ENCODE results near the gene SP5.

Gene SP5

GRCh38 chr2:170762760-170763159 lies 47.6 kb downstream of the SP5 start:
- no peak overlapping the region for H3K9ac ChIP-seq (ENCODE audit: low read length)
- H2AFZ ChIP-seq (ENCODE audit: low read depth, low read length, severe bottlenecking): no peak overlapping the region
- no peak overlapping the region for H3K4me2 ChIP-seq (ENCODE audit: low read depth, low read length, poor library complexity, severe bottlenecking)
- no peaks in the 10 kb centered on the region for H3K9me3 ChIP-seq (ENCODE audit: insufficient read depth, low read length)
- H3K27me3 ChIP-seq (ENCODE audit: low read length): no peaks in the 10 kb centered on the region
- TF ChIP-seq CTCF (IDR thresholded peaks at IDR 0.05; ENCODE audit: insufficient read depth, low read length, poor library complexity, severe bottlenecking) (no peak), EZH2phosphoT487 (conservative IDR thresholded peaks at IDR 0.05; ENCODE audit: low read length) (no peak)
- no peaks in the 10 kb centered on the region for H3K9me2 ChIP-seq (replicated peaks; ENCODE audit: insufficient read depth, low read length)
- H3K4me3 ChIP-seq (ENCODE audit: insufficient read depth, low read length, poor library complexity, severe bottlenecking): no peak overlapping the region
- no peaks in the 10 kb centered on the region for H4K20me1 ChIP-seq (ENCODE audit: low read depth, low read length)
- no peak overlapping the region for H3K27ac ChIP-seq (ENCODE audit: low read depth, low read length)
- H3K79me2 ChIP-seq (ENCODE audit: insufficient read depth, low read length): no peaks in the 10 kb centered on the region
- H3K36me3 ChIP-seq (ENCODE audit: low read length): no peaks in the 10 kb centered on the region
- H3F3A ChIP-seq (ENCODE audit: insufficient read depth): no peaks in the 10 kb centered on the region

- Histone ChIP-seq H3K4me2 (ENCODE audit: low read depth, low read length, poor library complexity, severe bottlenecking) (no peak overlapping the region), H3F3A (ENCODE audit: insufficient read depth) (no peaks in the 10 kb centered on the region), H3K27me3 (ENCODE audit: low read length) (no peaks in the 10 kb centered on the region), H3K36me3 (ENCODE audit: low read length) (no peaks in the 10 kb centered on the region), H3K27ac (ENCODE audit: low read depth, low read length) (no peak overlapping the region), H3K9ac (ENCODE audit: low read length) (no peak overlapping the region), H3K9me3 (ENCODE audit: insufficient read depth, low read length) (no peaks in the 10 kb centered on the region), H3K9me2 (replicated peaks; ENCODE audit: insufficient read depth, low read length) (no peaks in the 10 kb centered on the region), H2AFZ (ENCODE audit: low read depth, low read length, severe bottlenecking) (no peak overlapping the region), H4K20me1 (ENCODE audit: low read depth, low read length) (no peaks in the 10 kb centered on the region), H3K4me3 (ENCODE audit: insufficient read depth, low read length, poor library complexity, severe bottlenecking) (no peak overlapping the region), H3K79me2 (ENCODE audit: insufficient read depth, low read length) (no peaks in the 10 kb centered on the region)
- no peak for TF ChIP-seq CTCF (IDR thresholded peaks at IDR 0.05; ENCODE audit: insufficient read depth, low read length, poor library complexity, severe bottlenecking)
Observed at GRCh38 chr2:170763232-170763631, 48.1 kb downstream of the SP5 start.

- no peaks in the 10 kb centered on the region; the same call in 1 of the 2 replicates for H3F3A ChIP-seq (ENCODE audit: insufficient read depth)
- H2AFZ ChIP-seq (ENCODE audit: low read depth, low read length, severe bottlenecking): no peak overlapping the region
- H3K9me2 ChIP-seq (replicated peaks; ENCODE audit: insufficient read depth, low read length): no peaks in the 10 kb centered on the region
- no peaks in the 10 kb centered on the region for H3K27me3 ChIP-seq (ENCODE audit: low read length)
- H4K20me1 ChIP-seq (ENCODE audit: low read depth, low read length): no peaks in the 10 kb centered on the region
- no peak for TF ChIP-seq EZH2phosphoT487 (conservative IDR thresholded peaks at IDR 0.05; ENCODE audit: low read length)
- no peak for TF ChIP-seq CTCF (IDR thresholded peaks at IDR 0.05; ENCODE audit: insufficient read depth, low read length, poor library complexity, severe bottlenecking)
- no peaks in the 10 kb centered on the region for H3K79me2 ChIP-seq (ENCODE audit: insufficient read depth, low read length)
- no peak overlapping the region for H3K9ac ChIP-seq (ENCODE audit: low read length)
- H3K4me2 ChIP-seq (ENCODE audit: low read depth, low read length, poor library complexity, severe bottlenecking): no peak overlapping the region
- H3K27ac ChIP-seq (ENCODE audit: low read depth, low read length): no peak overlapping the region
- H3K4me3 ChIP-seq (ENCODE audit: insufficient read depth, low read length, poor library complexity, severe bottlenecking): no peak overlapping the region
- H3K9me3 ChIP-seq (ENCODE audit: insufficient read depth, low read length): no peaks in the 10 kb centered on the region
- no peaks in the 10 kb centered on the region for H3K36me3 ChIP-seq (ENCODE audit: low read length)
Observed at GRCh38 chr2:170764880-170765261, 49.7 kb downstream of the SP5 start.

- no peak for TF ChIP-seq CTCF (IDR thresholded peaks at IDR 0.05; ENCODE audit: insufficient read depth, low read length, poor library complexity, severe bottlenecking)
- TF ChIP-seq EZH2phosphoT487 (conservative IDR thresholded peaks at IDR 0.05; ENCODE audit: low read length): no peak
- Histone ChIP-seq H2AFZ (ENCODE audit: low read depth, low read length, severe bottlenecking) (no peak overlapping the region), H3K9me2 (replicated peaks; ENCODE audit: insufficient read depth, low read length) (no peaks in the 10 kb centered on the region), H3K27ac (ENCODE audit: low read depth, low read length) (no peak overlapping the region), H3K36me3 (ENCODE audit: low read length) (no peaks in the 10 kb centered on the region), H3K9ac (ENCODE audit: low read length) (no peak overlapping the region), H3K4me3 (ENCODE audit: insufficient read depth, low read length, poor library complexity, severe bottlenecking) (no peak overlapping the region), H3K27me3 (ENCODE audit: low read length) (no peaks in the 10 kb centered on the region), H4K20me1 (ENCODE audit: low read depth, low read length) (no peaks in the 10 kb centered on the region), H3K9me3 (ENCODE audit: insufficient read depth, low read length) (no peaks in the 10 kb centered on the region), H3K4me2 (ENCODE audit: low read depth, low read length, poor library complexity, severe bottlenecking) (no peak overlapping the region), H3K79me2 (ENCODE audit: insufficient read depth, low read length) (no peaks in the 10 kb centered on the region), H3F3A (ENCODE audit: insufficient read depth) (peaks cover 3% of the 10 kb centered on the region)
Observed at GRCh38 chr2:170766693-170767092, 51.6 kb downstream of the SP5 start.

Measured in SU-DHL-6 (cell line).